ENCODE data around the gene TRIM24.

DNA sequence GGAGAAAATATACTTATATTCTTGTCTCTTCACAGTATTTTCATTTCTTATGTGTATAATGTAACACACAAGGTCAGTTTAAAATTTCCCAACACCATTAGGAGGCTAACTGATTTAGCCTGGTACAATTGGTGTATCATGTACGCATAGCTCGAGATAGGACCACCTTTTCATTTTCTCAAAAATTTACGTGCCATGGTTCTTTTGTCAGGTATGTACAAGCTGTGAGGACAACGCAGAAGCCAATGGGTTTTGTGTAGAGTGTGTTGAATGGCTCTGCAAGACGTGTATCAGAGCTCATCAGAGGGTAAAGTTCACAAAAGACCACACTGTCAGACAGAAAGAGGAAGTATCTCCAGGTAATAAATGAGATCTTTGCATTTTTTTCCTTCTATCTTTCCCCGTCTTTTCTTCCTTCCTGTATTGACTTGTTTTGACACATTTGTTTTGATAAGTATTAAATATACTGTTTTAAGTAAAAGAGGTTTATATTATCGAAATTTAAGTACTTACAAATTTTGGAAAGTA is 55.0 kb downstream of the TRIM24 start:
- TF ChIP-seq, protein P1, sequence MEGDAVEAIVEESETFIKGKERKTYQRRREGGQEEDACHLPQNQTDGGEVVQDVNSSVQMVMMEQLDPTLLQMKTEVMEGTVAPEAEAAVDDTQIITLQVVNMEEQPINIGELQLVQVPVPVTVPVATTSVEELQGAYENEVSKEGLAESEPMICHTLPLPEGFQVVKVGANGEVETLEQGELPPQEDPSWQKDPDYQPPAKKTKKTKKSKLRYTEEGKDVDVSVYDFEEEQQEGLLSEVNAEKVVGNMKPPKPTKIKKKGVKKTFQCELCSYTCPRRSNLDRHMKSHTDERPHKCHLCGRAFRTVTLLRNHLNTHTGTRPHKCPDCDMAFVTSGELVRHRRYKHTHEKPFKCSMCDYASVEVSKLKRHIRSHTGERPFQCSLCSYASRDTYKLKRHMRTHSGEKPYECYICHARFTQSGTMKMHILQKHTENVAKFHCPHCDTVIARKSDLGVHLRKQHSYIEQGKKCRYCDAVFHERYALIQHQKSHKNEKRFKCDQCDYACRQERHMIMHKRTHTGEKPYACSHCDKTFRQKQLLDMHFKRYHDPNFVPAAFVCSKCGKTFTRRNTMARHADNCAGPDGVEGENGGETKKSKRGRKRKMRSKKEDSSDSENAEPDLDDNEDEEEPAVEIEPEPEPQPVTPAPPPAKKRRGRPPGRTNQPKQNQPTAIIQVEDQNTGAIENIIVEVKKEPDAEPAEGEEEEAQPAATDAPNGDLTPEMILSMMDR (IDR thresholded peaks at IDR 0.05), result no peak
- TF ChIP-seq POLR2AphosphoS5 (IDR thresholded peaks at IDR 0.05; ENCODE audit: low read depth, low read length), result no peak

All from Panc1 (cell line).